ENCODE data around the gene TMEM74B.

TMEM74B gene

DNA sequence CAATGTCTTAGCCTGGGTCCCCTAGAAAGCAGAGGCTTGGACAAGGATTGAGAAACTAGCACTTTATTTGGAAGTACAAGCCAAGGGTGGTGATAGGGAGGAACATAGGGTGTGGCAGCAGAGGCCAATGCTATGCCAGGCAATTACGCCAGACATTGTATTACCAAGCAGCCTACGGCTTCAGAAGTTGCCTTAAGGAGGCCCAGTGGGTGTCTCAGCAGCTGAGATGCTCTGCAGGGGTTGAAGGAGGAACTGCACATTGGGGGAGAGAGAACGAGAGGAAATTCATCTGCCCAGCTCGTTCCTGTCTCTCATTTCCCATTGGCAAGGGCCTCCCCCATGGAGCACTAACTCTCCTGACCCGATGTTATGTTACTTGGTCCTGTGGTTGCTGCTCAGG is 19.3 kb upstream of the TMEM74B start:
- TF ChIP-seq, protein P1, sequence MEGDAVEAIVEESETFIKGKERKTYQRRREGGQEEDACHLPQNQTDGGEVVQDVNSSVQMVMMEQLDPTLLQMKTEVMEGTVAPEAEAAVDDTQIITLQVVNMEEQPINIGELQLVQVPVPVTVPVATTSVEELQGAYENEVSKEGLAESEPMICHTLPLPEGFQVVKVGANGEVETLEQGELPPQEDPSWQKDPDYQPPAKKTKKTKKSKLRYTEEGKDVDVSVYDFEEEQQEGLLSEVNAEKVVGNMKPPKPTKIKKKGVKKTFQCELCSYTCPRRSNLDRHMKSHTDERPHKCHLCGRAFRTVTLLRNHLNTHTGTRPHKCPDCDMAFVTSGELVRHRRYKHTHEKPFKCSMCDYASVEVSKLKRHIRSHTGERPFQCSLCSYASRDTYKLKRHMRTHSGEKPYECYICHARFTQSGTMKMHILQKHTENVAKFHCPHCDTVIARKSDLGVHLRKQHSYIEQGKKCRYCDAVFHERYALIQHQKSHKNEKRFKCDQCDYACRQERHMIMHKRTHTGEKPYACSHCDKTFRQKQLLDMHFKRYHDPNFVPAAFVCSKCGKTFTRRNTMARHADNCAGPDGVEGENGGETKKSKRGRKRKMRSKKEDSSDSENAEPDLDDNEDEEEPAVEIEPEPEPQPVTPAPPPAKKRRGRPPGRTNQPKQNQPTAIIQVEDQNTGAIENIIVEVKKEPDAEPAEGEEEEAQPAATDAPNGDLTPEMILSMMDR (IDR thresholded peaks at IDR 0.05; ENCODE audit: borderline replicate concordance, control extremely low read depth, extremely low read depth, insufficient read depth, missing control alignments) = no peak
- DNase-seq (ENCODE audit: low spot score) = no peak
- in situ Hi-C loops (cut with MboI; ENCODE audit: low sequenced_read_pairs, unreplicated experiment) = no loop called here

DNA sequence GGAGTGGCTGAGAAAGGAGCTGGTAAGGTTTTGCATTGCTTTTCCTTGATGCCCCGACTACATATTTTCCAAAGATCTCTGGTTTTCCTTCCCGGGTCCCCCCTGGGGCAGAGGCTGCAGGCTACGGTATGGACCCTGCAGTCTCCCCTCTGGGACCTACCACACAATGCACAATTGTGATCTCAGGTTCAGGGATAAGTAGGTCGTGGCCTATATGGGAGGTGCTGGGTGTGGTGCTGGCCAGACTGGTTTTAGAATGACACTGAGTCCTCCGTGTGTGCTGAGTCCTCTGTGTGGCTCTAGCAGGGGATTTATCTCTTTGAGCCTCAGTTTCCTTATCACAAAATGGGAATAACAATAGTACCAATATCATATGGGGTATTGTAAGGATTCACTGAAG is 18.8 kb upstream of the TMEM74B start:
- TF ChIP-seq, protein P1 (IDR thresholded peaks at IDR 0.05; ENCODE audit: borderline replicate concordance, control extremely low read depth, extremely low read depth, insufficient read depth, missing control alignments) = no peak
- in situ Hi-C loops (cut with MboI; ENCODE audit: low sequenced_read_pairs, unreplicated experiment) = no loop called here
- DNase-seq (ENCODE audit: low spot score) = no peak

DNA sequence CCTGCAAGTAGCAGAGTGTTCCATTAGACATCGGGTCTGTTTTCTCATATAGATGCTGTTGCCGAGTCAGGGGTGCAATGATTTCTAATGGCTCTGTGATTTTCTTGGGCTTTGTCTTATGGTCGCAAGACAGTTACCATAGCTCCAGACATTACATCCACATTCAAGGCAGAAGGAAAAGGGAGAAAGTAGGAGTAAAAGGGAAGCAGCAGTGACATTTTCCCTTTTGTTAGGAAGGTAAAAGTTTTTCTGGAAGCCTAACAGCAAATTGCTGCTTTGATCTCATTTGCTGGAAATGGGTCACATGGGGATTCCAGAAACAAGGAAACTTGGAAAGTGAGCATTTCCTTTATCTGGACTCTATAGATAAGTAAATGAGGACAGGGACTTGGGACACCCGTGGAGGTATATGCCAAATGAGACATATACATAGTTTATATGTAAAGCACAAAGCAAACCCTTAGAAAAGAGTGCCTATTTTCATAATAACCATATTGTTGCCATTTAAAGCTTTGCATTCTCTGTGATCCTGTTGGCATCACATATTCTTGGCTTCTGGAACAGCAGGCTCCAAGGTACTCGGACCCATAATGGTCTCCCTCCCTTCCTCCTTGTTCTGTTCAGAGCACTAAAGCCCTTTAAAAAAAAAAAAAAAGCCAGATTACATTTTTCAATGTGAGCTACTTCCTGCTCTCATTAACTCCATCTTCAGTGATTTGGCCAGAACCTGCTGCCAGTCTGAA is 18.2 kb upstream of the TMEM74B start, which contains the start of gene C20orf202:
C20orf202 (plus strand) TSS at position 693 of the 743 bp plus-strand sequence. CDS start 132 bp downstream, outside the sequence.
- no peak for DNase-seq (ENCODE audit: low spot score)
- TF ChIP-seq, protein P1 (IDR thresholded peaks at IDR 0.05; ENCODE audit: borderline replicate concordance, control extremely low read depth, extremely low read depth, insufficient read depth, missing control alignments) = no peak

DNA sequence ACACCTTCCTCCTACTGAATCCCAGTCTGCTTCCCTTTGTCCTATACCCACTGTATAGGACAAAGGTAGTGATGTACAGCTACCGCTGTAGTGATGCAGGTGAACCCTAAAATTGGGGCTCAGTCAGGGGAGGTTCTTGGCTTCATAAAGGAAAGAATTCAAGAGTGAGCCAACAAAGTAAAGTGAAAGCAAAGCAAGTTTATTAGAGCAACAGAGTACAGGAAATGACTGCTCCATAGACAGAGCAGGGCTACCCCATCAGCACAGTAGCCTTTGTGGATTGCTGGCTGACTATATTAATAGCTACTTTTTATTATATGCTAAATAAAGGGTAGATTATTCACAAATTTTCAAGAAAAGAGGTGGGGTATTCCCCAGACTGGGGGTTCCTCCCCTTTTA is 15.2 kb upstream of the TMEM74B start:
- DNase-seq (ENCODE audit: low spot score) = no peak
- TF ChIP-seq, protein P1 (IDR thresholded peaks at IDR 0.05; ENCODE audit: borderline replicate concordance, control extremely low read depth, extremely low read depth, insufficient read depth, missing control alignments) = no peak
- in situ Hi-C loops (cut with MboI; ENCODE audit: low sequenced_read_pairs, unreplicated experiment) = loop anchor here (25.0 kb wide), 1 partner anchor 388 kb away; no protein-coding TSS in a partner anchor

More for the DNA sequence above, 18.2 kb upstream of the TMEM74B start, which contains the start of gene C20orf202:
- in situ Hi-C loops (cut with MboI; ENCODE audit: low sequenced_read_pairs, unreplicated experiment) = no loop called here

- in situ Hi-C loops (cut with MboI; ENCODE audit: low sequenced_read_pairs, unreplicated experiment) = loop anchor here (25.0 kb wide), 1 partner anchor 387 kb away; no protein-coding TSS in a partner anchor
- TF ChIP-seq, protein P1 (IDR thresholded peaks at IDR 0.05; ENCODE audit: borderline replicate concordance, control extremely low read depth, extremely low read depth, insufficient read depth, missing control alignments) = no peak
- no peak for DNase-seq (ENCODE audit: low spot score)
Measured at GRCh38 chr20:1199212-1199873, 14.6 kb upstream of the TMEM74B start.

DNA sequence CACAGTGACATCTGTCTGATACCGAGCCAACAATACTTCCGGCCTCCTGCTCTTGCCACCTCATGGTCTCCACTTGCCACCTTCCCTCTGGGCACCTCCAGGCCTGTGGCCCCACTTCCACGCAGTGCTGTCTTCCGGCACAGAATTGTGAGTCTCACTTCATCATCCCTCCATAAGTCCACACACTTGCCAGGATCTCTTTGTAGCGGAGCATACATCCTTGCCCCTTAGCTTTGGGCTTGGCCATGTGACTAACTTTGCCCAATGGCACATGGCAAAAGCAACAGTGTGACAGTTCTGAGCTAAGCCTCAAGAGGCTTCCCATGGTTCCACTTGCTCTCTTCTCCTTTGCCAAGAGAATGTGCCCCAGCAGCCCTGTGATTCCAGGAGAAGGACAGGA is 14.0 kb upstream of the TMEM74B start:
- DNase-seq (ENCODE audit: low spot score) = no peak
- in situ Hi-C loops (cut with MboI; ENCODE audit: low sequenced_read_pairs, unreplicated experiment) = loop anchor here (25.0 kb wide), 1 partner anchor 386 kb away; no protein-coding TSS in a partner anchor
- TF ChIP-seq, protein P1 (IDR thresholded peaks at IDR 0.05; ENCODE audit: borderline replicate concordance, control extremely low read depth, extremely low read depth, insufficient read depth, missing control alignments) = no peak
